GM12892 (cell line): ENCODE results near the gene FAM83F.

ENCODE experiments used
- DNase-seq: peaks from one replicate; pipeline ENCODE4 v3.0.0; 2011; ENCODE audit not compliant: insufficient read length
- FAIRE-seq: peaks from 2 replicates; lab custom pipeline; 2011; peaks lifted over from hg19 to GRCh38; lab: Jason Lieb, UNC
- POLR2A ChIP-seq: IDR thresholded peaks from 2 replicates; pipeline ENCODE4 v1.6.1; 2011; ENCODE audit warnings: low read depth, low read length, control low read depth
- POLR2AphosphoS5 ChIP-seq: IDR thresholded peaks from 2 replicates; pipeline ENCODE4 v1.6.1; 2011; ENCODE audit warnings: low read depth, low read length, control low read depth
- TAF1 ChIP-seq: IDR thresholded peaks from 2 replicates; pipeline ENCODE4 v1.6.1; 2011; ENCODE audit warnings: low read depth, mild to moderate bottlenecking, control low read depth, low read length, borderline replicate concordance

FAM83F gene

GRCh38 chr22:40070701-40071100 is 75.9 kb downstream of the FAM83F start:
- TF ChIP-seq POLR2AphosphoS5: no peak
- TF ChIP-seq POLR2A: no peak
- no peak for TF ChIP-seq TAF1
- no peak for FAIRE-seq
- DNase-seq: no peak

GRCh38 chr22:40071720-40072119 is 77.0 kb downstream of the FAM83F start:
- no peak for TF ChIP-seq POLR2AphosphoS5
- TF ChIP-seq TAF1: no peak
- TF ChIP-seq POLR2A: no peak
- FAIRE-seq (no peak), DNase-seq (no peak)

GRCh38 chr22:40076702-40077645 is 82.2 kb downstream of the FAM83F start:
- DNase-seq: no peak
- peak; percentile 17 for FAIRE-seq

GRCh38 chr22:40077646-40078016 is 82.9 kb downstream of the FAM83F start:
- FAIRE-seq: no peak

More at GRCh38 chr22:40076702-40077645, 82.2 kb downstream of the FAM83F start:
- no peak for TF ChIP-seq TAF1
- no peak for TF ChIP-seq POLR2AphosphoS5
- no peak for TF ChIP-seq POLR2A

GRCh38 chr22:40081662-40082061 is 86.9 kb downstream of the FAM83F start:
- no peak for TF ChIP-seq TAF1
- no peak for TF ChIP-seq POLR2A
- no peak for TF ChIP-seq POLR2AphosphoS5
- no peak for DNase-seq
- no peak for FAIRE-seq

More at GRCh38 chr22:40077646-40078016, 82.9 kb downstream of the FAM83F start:
- TF ChIP-seq TAF1 (no peak), POLR2AphosphoS5 (no peak), POLR2A (no peak)
- no peak for DNase-seq

GRCh38 chr22:40082184-40082583 is 87.4 kb downstream of the FAM83F start:
- TF ChIP-seq POLR2A (no peak), POLR2AphosphoS5 (no peak), TAF1 (no peak)
- DNase-seq: no peak
- FAIRE-seq: no peak

- no peak for DNase-seq
Observed at GRCh38 chr22:40083794-40084193, 89.0 kb downstream of the FAM83F start.

GRCh38 chr22:40084246-40084645 is 89.5 kb downstream of the FAM83F start:
- FAIRE-seq: no peak

More at GRCh38 chr22:40083794-40084193, 89.0 kb downstream of the FAM83F start:
- no peak for TF ChIP-seq TAF1
- TF ChIP-seq POLR2AphosphoS5: no peak
- TF ChIP-seq POLR2A: no peak
- FAIRE-seq: no peak

GRCh38 chr22:40088818-40089217 is 94.1 kb downstream of the FAM83F start:
- DNase-seq: no peak
- TF ChIP-seq TAF1 (no peak), POLR2AphosphoS5 (no peak), POLR2A (no peak)
- FAIRE-seq: no peak

More at GRCh38 chr22:40084246-40084645, 89.5 kb downstream of the FAM83F start:
- DNase-seq: no peak
- TF ChIP-seq TAF1: no peak
- no peak for TF ChIP-seq POLR2A
- TF ChIP-seq POLR2AphosphoS5: no peak
